KMS-11 (cell line): ENCODE results near the gene COL15A1.

Experiments
- H2AFZ ChIP-seq: fragments of 200-600 bp; sonication (generic); 2 replicates; pipeline ENCODE4 v1.6.1; 2016; ENCODE audit warnings: antibody characterized with exemption, mixed run types, low read depth
- H3K27ac ChIP-seq: fragments of 200-600 bp; sonication (generic); 2 replicates; pipeline ENCODE4 v1.6.1; 2016; ENCODE audit warnings: mild to moderate bottlenecking, mixed run types
- H3K27me3 ChIP-seq: fragments of 200-600 bp; sonication (generic); 2 replicates; pipeline ENCODE4 v1.6.1; 2017; ENCODE audit warnings: mild to moderate bottlenecking, low read depth, mixed run types, moderate library complexity; ENCODE audit not compliant: insufficient read depth
- H3K36me3 ChIP-seq: fragments of 200-600 bp; sonication (generic); 2 replicates; pipeline ENCODE4 v1.6.1; 2017; ENCODE audit warnings: mild to moderate bottlenecking, mixed run types; ENCODE audit not compliant: insufficient read depth
- H3K4me1 ChIP-seq: fragments of 200-600 bp; sonication (generic); 2 replicates; pipeline ENCODE4 v1.6.1; 2016; ENCODE audit warnings: mild to moderate bottlenecking, low read depth, mixed run types; ENCODE audit not compliant: poor library complexity, severe bottlenecking
- H3K4me2 ChIP-seq: fragments of 200-600 bp; sonication (generic); 2 replicates; pipeline ENCODE4 v1.7.0; 2016; ENCODE audit warnings: mild to moderate bottlenecking, mixed run types
- H3K4me3 ChIP-seq: fragments of 200-600 bp; sonication (generic); IDR thresholded peaks from 2 replicates; pipeline ENCODE4 v1.6.1; 2017; ENCODE audit warnings: low read depth, low read length, mixed read lengths; ENCODE audit not compliant: insufficient read depth
- H3K79me2 ChIP-seq: fragments of 200-600 bp; sonication (generic); 2 replicates; pipeline ENCODE4 v1.6.1; 2016; ENCODE audit warnings: low read depth, mixed run types; ENCODE audit not compliant: insufficient read depth
- H3K9ac ChIP-seq: fragments of 200-600 bp; sonication (generic); 2 replicates; pipeline ENCODE4 v1.6.1; 2016; ENCODE audit warnings: mild to moderate bottlenecking, mixed run types
- H4K20me1 ChIP-seq: fragments of 200-600 bp; sonication (generic); 2 replicates; pipeline ENCODE4 v1.6.1; 2016; ENCODE audit warnings: mild to moderate bottlenecking, mixed run types; ENCODE audit not compliant: insufficient read depth
- TF ChIP-seq, protein P1 (sequence below): fragments of 200-600 bp; sonication (generic); conservative IDR thresholded peaks from 2 replicates; pipeline ENCODE4 v1.6.1; 2017; ENCODE audit warnings: low read depth, mild to moderate bottlenecking, antibody characterized with exemption, low read length, moderate library complexity, mixed read lengths

COL15A1 gene

GRCh38 chr9:99023831-99024230, 80.1 kb downstream of the COL15A1 start:
- no peak overlapping the region for H3K4me3 ChIP-seq
- no peaks in the 10 kb centered on the region for H3K36me3 ChIP-seq
- H4K20me1 ChIP-seq = no peaks in the 10 kb centered on the region
- H3K27ac ChIP-seq = no peak overlapping the region
- H3K4me2 ChIP-seq = peak overlapping the region; percentile 39
- H3K79me2 ChIP-seq = no peaks in the 10 kb centered on the region
- no peak overlapping the region for H3K9ac ChIP-seq
- H2AFZ ChIP-seq = no peak overlapping the region
- H3K27me3 ChIP-seq = no peaks in the 10 kb centered on the region
- TF ChIP-seq, protein P1, sequence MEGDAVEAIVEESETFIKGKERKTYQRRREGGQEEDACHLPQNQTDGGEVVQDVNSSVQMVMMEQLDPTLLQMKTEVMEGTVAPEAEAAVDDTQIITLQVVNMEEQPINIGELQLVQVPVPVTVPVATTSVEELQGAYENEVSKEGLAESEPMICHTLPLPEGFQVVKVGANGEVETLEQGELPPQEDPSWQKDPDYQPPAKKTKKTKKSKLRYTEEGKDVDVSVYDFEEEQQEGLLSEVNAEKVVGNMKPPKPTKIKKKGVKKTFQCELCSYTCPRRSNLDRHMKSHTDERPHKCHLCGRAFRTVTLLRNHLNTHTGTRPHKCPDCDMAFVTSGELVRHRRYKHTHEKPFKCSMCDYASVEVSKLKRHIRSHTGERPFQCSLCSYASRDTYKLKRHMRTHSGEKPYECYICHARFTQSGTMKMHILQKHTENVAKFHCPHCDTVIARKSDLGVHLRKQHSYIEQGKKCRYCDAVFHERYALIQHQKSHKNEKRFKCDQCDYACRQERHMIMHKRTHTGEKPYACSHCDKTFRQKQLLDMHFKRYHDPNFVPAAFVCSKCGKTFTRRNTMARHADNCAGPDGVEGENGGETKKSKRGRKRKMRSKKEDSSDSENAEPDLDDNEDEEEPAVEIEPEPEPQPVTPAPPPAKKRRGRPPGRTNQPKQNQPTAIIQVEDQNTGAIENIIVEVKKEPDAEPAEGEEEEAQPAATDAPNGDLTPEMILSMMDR = no peak
- peaks cover 16% of the 10 kb centered on the region for H3K4me1 ChIP-seq

GRCh38 chr9:99024959-99025358, 81.3 kb downstream of the COL15A1 start:
- no peaks in the 10 kb centered on the region for H4K20me1 ChIP-seq
- TF ChIP-seq, protein P1 = no peak
- peaks cover 26% of the 10 kb centered on the region for H3K4me1 ChIP-seq
- H3K27me3 ChIP-seq = no peaks in the 10 kb centered on the region
- no peak overlapping the region for H3K27ac ChIP-seq
- no peak overlapping the region for H3K4me2 ChIP-seq
- no peaks in the 10 kb centered on the region for H3K79me2 ChIP-seq
- no peaks in the 10 kb centered on the region for H3K36me3 ChIP-seq
- no peak overlapping the region for H3K4me3 ChIP-seq
- H2AFZ ChIP-seq = no peak overlapping the region
- no peak overlapping the region for H3K9ac ChIP-seq

GRCh38 chr9:99025616-99026270, 82.0 kb downstream of the COL15A1 start:
- no peak overlapping the region for H3K4me3 ChIP-seq
- H2AFZ ChIP-seq = no peak overlapping the region
- TF ChIP-seq, protein P1 = no peak
- no peak overlapping the region for H3K27ac ChIP-seq
- H3K36me3 ChIP-seq = no peaks in the 10 kb centered on the region
- no peaks in the 10 kb centered on the region for H4K20me1 ChIP-seq
- peaks cover 34% of the 10 kb centered on the region for H3K4me1 ChIP-seq
- H3K27me3 ChIP-seq = no peaks in the 10 kb centered on the region
- no peaks in the 10 kb centered on the region for H3K79me2 ChIP-seq
- H3K9ac ChIP-seq = no peak overlapping the region
- H3K4me2 ChIP-seq = no peak overlapping the region

DNA sequence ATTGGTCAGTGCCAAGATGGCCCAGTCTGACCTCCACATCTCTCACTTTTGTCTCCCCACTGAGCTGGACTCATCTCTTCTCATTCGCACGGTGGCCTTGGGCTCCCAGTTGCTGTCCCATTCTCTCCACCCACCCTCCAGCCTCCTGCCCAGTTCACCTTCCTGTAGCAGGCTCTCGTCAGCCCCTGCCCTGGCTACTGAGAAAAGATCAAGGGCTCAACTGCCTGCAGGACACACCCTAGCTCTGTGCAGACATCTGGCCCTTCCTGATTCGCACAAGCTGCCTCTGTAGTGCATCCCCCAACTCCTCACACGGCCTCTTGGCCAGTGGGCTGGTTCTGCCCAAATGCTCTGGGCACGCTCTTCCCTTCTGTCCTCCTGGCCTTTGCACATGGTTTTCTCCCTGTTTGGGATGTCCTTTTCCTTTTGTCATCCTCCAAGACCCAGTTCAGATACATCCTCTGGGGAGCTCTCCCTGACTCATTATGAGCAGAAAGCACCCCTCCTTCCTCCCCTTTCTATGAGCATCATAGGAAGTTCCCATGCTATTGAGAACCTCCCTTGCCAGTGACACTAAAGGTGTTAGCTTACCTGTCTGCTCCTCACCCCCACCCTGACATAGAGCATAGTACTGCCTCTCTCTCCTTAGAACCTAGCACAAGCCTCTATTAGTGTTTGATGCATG, 82.7 kb downstream of the COL15A1 start:
- no peak overlapping the region for H3K9ac ChIP-seq
- H3K4me1 ChIP-seq = peaks cover 41% of the 10 kb centered on the region
- H2AFZ ChIP-seq = no peak overlapping the region
- H3K4me3 ChIP-seq = no peak overlapping the region
- H3K79me2 ChIP-seq = no peaks in the 10 kb centered on the region
- H4K20me1 ChIP-seq = no peaks in the 10 kb centered on the region
- no peaks in the 10 kb centered on the region for H3K27me3 ChIP-seq
- no peak overlapping the region for H3K27ac ChIP-seq
- H3K4me2 ChIP-seq = no peak overlapping the region
- TF ChIP-seq, protein P1 = no peak
- no peaks in the 10 kb centered on the region for H3K36me3 ChIP-seq
